GM18873 (cell line): ENCODE results near the gene KDSR.

Source experiments
- ATAC-seq: cut with Tn5 transposase; IDR thresholded peaks from one replicate; pipeline ENCODE4 v1.9.1; 2021; ENCODE audit warnings: mild to moderate bottlenecking, moderate library complexity, moderate number of reproducible peaks; ENCODE audit not compliant: unreplicated experiment, low FRiP score

KDSR gene

DNA sequence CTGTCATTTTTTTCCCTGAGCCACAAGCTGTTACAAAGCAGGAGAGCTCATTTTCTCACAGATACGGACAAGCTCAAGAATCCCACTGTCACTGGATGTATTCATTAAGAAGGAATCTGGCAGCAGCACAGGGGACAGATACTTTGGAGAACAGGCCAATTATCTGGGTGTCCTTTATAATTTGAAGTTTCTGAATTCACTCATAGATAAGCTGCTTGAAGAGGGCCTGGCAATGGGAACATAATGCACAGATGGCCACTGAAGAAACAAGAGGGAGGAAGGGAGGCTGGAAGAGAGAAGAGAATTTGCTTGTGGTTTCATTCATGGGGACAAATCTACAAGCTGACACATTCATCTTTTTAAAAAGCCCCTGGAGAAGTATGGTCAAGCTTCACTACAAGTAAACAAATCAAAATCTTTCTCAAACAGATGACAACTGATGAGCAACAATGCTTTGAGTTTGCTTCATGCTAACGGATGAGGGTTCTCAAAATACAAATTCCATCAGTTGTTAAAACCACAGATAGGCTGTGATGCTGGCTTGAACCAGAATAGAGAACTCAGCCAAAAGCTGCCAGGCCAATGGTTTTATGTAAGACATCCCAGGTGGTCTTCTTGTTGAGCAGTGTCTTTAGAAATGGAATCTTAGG is 59.3 kb downstream of the KDSR start:
- no peak for ATAC-seq

DNA sequence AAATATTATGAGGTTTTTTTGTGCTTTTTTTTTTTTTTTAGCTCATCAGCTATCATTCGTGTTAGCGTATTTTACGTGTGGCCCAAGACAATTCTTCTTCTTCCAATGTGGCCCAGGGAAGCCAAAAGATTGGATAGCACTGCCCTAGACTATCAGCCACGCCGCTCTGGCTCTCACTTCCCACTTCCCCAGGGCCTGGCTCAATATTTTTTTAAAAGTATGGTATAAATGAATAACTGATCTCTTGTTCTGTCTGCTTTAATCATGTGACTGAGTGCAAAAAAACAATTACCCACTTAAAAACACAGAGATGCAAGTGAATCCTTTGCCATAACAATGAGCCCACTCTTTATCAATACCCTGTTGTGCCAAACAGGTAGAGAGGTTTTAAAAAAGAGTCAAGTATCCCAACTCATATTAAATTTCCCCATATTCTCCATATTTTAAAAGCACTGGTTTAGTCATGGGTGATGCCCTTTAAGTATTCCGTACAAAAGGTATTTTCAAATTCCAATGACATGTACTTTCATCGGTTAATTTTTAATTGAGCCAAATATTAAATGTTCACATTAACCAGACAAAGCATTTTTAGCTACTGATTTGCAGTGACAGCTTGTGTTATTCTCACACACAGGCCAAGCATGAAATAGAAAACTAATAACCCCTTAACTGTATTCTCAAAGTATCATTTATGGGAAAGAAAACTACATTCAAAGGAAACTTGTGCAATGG is 60.0 kb downstream of the KDSR start:
- ATAC-seq, result no peak

DNA sequence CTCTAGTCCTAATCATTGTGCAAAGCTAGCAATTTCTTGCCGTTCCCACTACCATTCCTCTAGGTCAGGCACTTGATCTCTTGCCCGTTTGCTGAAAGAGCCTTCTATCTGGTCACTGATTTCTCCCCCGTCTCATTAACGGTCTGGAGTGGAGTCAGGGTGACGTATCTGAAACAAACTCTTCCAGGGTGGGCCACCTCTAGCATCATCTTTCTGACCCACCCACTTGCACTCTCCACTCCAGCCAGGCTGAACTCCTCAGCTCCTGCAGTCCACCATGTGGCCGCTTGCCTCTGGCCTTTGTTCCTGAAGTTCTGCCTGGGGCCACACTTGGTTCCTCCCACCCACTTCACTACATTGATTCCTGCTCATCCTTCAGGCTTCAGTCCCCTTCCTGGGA is 60.8 kb downstream of the KDSR start:
- no peak for ATAC-seq

DNA sequence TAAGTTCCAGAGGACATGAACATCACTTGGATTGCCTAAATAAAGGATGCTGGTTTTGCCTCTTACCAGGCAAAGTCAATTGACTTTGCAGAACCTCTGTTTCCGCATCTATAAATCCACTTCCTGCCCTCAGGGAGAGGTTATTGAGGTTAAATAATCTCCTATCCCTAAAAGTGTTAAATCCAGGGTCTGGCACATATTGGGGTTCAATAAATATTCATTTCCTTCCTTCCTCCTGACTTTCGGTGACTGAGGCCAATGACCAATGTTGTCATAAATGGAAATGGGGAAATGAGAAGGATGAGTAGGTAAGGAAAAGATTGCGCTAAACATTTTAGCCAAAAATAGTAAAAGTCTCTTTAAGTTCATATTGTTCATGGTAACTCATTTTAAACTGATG is 63.5 kb downstream of the KDSR start:
- ATAC-seq, result no peak

DNA sequence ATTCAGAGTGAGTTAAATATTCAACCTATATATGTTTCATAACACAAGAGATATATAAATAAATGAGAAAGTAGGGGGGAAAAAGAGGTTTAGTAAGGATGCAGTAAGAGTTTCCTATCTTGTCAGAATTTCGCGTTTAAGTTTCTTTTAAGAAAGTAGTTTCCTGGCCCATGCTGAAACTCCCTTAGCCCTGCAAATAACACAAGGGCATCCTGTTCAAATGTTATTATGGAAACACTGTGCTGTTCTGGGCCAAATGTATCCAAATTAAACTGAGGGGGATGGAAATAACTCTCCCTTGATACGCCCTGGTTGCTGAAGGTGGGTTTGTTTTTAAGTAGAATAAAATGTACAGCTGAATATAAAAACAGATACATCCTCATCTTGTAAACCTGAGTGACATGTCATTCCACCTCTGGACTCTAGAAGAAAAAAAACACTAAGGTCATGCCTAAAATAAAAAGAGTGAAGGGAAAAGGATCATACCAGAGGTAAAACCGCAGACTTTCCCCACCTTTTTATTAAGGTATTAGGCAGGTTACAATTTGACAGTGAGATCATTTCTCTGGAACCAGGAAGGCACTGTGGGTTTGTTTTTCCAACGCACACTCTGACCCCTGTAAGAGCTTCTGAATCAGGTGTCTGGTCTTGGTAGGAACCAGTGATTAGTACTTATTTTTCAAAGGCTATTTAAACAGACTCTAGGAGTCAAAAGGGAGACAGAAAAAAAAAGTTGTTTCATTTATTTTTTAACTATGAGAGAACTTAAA is 64.2 kb downstream of the KDSR start:
- no peak for ATAC-seq

DNA sequence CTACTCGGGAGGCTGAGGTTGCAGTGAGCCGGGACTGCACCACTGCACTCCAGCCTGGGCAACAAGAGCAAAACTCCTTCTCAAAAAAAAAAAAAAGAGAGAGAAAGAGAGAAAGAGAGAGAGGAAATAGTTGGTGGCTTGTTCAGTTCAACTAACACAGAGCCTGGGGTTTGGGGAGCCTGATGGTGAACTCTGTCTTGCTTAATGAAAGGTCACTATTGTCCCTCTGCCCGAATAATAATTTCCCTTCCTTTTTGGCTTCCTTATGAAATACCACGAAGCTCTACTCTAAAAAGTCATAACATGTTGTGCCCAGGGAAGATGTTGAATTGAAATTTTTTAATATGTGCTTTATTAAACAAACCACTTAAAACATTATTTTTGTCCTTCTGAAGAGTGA is 64.8 kb downstream of the KDSR start:
- ATAC-seq, result no peak

DNA sequence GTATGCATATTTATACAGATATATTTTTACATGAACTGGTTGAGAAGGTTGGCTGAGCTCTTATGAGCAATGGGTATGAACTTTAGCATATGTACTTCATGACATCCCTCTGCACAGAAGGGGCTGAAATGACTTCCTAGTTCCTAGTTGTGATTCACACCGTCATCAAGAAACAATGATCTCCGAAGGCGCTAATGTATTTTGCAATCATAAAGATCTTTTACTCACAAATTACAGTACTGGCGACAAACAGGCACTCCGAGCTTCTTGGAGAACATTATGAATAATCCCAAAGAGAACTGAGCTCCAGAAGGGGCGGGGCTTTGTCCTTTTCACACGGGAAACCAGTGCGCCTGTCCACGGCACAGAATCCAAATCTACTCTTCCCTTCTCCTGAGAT is 65.6 kb downstream of the KDSR start:
- no peak for ATAC-seq

DNA sequence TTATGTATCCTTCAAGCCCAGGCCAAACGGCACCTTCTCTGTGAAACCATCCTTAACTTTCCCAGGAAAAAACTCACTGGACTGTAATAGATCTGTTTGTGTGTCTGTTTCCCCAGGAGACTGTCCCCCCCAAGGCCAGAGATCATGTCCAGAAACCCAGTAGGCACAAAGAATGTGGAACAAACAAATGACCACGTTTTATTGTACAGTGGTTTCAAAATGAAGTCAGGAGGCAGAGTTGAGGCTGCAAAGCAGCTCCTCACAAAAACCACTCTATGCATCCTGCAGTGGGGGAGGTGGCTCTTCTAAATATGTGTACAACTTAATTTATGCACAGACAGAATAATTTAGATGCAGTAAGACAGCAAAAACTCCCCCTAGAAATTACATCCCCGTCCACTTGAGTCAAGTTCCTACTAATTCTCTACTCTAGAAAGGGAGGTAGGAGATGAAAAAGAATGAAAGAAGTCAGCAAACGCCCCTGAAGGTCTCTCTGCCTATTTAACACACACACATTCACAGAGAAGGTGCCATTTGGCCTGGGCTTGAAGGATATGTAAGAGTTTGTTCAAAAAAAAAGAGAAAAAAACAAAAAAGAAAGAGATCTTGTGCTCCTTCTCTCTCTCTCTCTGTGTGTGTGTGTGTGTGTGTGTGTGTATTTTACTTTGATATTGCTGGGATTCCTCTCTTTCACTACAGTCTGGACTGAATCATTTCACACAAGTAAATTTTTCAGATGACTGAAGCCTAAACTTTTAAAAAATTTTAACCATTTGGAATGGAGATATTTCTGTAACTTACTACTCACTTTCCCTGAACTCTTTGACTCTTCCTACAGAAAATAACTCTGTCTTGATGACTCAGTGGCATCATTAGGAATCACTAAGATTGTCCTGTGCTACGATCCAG is 66.9 kb downstream of the KDSR start:
- ATAC-seq, result peak; percentile 45

DNA sequence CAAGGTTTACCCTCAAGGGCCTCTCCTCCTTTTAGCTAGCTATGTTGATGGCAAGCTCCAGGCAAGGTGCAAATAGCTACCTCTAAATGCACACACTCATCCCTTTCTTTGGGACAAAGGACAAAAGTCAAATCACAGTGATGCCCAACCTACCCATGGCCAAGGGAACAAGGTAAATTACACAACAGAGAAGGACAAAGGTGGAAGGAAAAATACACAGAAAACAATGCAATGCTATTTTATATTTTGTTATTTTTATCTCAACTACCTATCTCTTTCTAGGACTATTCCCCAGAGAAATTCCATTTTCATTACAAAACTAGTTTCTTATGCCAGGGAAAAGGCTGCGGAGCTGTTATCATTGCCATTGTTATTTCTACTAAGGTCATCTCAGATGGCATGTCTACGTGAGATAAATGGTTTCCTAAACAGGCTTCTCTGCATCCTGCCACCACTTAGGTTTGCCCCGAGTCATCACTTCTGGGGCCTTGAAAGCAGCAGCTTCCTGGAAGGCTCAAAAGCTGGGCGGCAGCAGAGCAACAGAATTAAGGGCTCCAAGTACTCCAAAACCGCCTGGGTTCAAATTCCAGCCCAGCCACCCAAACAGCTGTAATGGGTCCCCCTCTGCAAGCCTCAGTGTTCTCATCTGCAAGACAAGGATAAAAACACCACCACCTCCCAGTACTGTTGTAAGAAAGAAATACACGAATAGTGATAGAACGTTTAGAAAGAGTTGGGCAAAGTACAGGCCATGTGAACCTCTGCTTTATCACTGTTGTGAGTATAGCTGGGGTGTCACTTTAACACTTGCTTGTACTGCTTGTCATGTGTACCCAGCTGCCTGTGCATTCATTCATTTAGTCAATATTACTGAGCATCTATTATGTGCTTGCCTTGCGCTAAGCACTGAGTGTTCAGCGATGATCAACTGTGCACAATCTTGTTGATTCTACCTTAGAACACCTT is 68.3 kb downstream of the KDSR start:
- no peak for ATAC-seq

DNA sequence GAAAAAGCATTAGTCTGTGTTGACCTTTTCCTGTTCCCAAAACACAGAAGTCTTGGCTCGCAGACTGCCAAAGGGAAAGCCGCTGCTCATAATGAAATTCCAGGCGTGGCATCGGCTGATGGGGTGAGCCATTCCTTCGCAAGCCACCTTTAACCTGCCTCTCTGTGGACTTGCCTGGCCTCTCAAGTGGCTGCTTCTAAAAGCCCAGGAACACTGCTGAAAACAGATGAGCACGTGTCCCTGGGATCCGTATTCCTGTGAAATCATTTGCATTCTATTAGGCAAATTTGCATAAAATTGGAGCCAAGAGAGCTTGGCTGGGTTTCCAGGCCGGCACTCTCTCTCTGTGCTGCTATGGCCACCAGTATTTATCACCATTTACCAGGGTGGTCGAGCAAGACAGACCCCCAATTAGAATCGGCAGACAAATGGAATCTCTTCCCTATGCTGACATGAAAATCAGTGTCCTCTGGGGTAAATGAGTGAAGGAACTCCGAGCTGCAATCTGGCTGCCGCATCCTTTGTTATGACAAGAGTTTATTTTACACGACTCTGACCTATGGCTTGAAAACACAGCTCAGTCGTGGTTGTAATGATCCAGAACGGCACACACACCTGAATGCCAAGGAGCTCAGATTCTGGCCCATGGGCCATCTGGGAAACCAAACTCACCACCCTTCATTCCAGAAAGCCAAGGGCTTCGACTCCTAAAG is 69.2 kb downstream of the KDSR start:
- ATAC-seq, result no peak

DNA sequence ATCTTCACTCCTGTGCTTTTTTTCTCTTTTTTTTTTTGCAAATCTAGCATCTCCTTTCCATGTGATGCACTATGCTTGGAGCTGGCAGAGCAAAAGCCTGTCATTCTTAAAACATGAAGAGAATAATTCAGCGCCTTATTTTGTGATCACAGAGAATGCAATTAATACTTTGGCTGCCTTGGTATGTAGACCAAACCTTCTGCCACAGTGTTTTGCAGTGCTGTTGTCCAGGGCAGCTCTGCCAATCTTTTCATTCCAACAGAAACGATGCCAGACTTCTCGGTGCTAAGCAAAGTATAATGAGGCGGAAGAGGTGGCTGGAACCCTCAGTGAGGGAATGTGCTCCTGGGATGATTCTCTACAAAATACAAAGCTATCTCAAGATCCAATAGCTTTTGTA is 73.1 kb downstream of the KDSR start:
- ATAC-seq, result no peak

DNA sequence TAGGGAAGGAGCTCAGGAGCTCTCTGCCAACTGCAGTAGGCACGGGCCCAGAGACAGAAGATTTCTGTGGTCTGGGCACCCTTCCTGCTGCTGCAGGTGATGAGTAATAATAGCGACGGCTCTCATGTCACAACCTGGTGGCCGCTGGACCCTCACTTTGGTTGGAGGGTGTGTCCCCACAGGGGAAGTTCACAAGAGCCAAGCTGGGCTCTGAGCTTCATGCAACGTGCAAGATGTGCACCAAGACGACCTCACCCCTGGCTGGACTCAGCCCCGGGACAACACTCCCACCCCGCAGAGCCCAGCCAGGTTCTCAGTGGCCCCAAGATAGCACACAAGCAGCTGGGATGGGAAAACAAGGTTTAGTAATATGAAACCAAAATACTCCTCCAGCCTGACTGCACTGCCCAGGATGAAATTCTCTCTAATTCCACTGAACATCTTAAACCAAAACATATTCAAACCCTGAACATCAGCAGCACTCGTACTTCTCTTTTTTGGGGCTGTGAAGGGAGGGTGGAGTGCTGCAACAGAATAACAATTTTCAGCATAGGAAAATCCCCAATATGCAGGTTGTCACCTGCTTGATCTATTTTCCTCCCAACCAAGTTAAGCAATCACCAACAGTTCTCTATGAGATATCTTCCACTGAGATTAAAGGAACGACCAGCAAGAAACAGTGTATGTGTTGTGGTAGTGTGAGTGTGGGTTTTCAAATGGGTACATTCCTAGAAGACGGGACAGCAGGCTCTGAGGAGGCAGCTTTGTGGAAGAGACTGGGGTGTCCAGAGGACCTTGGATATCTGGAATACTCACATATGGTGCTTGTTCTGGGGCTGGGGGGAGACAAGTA is 73.9 kb downstream of the KDSR start:
- ATAC-seq, result peak; percentile 58

DNA sequence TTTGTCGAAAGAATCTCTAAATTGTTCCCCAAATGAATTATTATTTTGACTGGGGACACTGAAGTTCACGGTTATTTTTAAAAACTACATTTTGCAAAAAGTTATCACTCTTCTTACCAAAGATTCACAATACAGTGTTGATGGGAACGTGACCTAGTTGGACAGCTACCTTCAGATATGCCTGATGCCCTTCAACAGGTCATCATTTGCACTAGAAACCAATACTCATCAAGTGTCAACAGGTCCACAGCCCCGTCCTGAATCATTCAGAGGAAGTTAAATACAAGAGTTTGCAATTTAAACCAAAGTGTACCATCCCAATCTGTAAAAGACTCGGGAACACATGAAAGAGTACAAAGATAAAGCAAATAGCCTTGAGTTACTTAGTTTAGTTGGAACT is 75.7 kb downstream of the KDSR start:
- no peak for ATAC-seq

DNA sequence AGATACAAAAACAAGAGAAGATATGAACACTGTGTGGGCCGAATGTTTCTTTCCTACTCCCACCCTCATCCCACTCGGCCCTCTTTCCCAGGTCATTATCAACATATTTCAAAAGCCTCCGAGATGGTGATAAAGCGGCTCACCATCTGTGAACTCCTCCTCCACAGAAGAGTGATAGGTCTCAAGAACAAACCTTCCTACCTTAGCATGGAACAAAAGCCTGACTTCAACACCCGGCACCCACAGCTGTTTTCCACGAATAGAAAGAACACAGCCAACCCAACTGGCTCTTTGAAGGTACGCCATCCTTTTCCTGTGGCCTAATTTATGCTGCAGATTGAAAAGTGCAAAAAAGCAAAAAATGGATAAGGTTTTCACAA is 76.2 kb downstream of the KDSR start:
- no peak for ATAC-seq

DNA sequence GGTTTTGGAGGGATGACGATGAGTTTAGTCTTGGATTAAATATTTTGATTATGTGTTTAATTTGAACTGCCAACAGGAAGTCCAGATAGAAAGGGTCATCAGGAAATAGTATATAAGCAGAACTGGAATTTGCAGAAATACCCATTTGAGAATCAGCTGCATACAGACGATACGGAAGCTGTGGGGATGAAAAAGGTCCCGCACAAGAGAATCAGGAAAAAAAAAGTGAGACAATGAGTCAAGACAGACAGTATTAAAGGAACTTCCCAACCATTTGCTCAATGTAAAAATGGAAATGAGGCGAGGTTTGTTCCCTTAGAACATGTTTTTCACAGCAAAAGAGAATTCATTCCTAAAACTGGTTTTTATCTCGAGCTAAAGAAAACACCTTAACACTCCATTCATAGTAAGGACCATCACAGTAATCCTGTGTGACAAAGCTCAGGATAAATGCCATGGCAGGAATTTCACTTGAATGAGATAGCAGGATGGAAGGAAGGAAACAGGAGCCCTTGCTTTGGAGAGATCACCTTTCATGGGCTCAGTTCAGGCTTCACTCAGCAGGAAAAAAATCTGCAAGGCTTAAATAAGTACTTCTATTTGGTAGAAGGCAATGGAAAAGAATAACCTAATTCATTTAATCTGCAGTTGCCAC is 76.7 kb downstream of the KDSR start:
- ATAC-seq, result no peak

DNA sequence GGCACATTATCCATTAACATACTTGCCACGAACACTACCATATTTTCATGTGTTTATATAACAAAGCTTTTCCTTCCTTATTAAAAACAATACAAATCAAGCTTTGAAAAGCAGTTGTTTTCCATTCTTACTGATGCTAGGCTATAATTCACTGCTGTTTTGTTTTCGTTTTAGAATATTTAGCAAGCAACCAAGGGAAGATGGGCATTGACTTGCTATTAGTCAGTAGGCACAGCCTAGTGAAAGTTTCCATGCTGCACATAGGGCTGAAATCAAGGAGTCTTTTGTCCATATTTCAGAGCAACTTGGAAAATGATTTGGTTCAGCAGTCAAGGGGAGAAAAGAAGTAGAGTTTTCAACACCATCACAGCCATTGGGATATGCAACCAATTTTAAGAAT is 78.7 kb downstream of the KDSR start:
- no peak for ATAC-seq

DNA sequence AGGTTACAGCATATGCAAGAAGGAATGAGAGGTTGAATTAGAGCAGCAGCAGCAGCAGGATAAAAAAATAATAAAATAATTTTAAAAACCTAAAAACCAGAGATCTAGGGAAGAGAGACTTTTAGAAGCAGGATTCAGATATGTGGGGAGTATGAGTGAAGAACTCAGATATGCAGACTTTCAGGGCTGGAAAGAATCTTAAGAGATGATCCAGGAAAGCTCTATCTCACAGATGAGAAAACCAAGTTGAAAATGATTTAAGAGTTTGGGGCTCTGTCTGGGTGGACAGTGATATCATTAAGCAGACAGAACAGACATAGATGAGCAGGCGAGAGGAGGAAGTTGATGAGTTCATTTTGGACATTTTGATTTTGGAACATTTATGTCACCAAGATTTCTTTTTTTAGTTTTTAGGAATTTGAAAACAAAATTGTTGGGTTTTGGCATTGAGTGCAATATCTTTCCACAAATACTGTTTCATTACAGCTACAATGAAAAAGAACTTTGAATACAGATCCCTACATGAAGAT is 79.2 kb downstream of the KDSR start:
- no peak for ATAC-seq
